Measurements from ENCODE around the gene FGF14. TPM values are rescaled to one million over a fixed set of nuclear protein-coding genes. Genes with fewer than 3 reads are reported as not detected.

FGF14 gene
- total and polyA plus RNA-seq, 2 experiments from 2014 or later = 0.03 TPM; not detected in 1

- no peaks in the 10 kb centered on the region for H3K36me3 Mint-ChIP-seq (ENCODE audit: low read depth)
- no peak for DNase-seq (ENCODE audit: low spot score)
- Histone ChIP-seq H3K4me3 (no peak overlapping the region), H3K27me3 (ENCODE audit: insufficient read depth) (no peaks in the 10 kb centered on the region), H3K27ac (ENCODE audit: low read depth) (no peak overlapping the region), H2AFZ (no peak overlapping the region), H3K4me1 (ENCODE audit: insufficient read depth) (no peaks in the 10 kb centered on the region), H3K9me2 (ENCODE audit: insufficient read depth) (no peaks in the 10 kb centered on the region), H3K4me2 (no peak overlapping the region), H3F3A (replicated peaks; ENCODE audit: low read depth) (no peaks in the 10 kb centered on the region), H4K20me1 (replicated peaks; ENCODE audit: insufficient read depth) (no peaks in the 10 kb centered on the region), H3K79me2 (replicated peaks; ENCODE audit: insufficient read depth) (no peaks in the 10 kb centered on the region), H3K36me3 (ENCODE audit: insufficient read depth) (no peaks in the 10 kb centered on the region)
- H3K4me1 Mint-ChIP-seq = no peaks in the 10 kb centered on the region
- H3K27me3 Mint-ChIP-seq (ENCODE audit: insufficient read depth, low read depth, poor library complexity) = no peaks in the 10 kb centered on the region
- H3K27ac Mint-ChIP-seq = no peak overlapping the region
- H3K9me3 Mint-ChIP-seq = no peaks in the 10 kb centered on the region
- H3K4me3 Mint-ChIP-seq = no peak overlapping the region
- TF ChIP-seq STAT1 (IDR thresholded peaks at IDR 0.05; ENCODE audit: unreplicated experiment) (no peak), ETS1 (IDR thresholded peaks at IDR 0.05) (no peak), POLR2AphosphoS5 (IDR thresholded peaks at IDR 0.05; ENCODE audit: low read depth) (no peak), CTCF (conservative IDR thresholded peaks at IDR 0.05; ENCODE audit: low read depth in 2 of 2) (no peak), NANOG (IDR thresholded peaks at IDR 0.05; ENCODE audit: borderline replicate concordance) (no peak), EZH2 (IDR thresholded peaks at IDR 0.05; ENCODE audit: low read depth, unreplicated experiment) (no peak), ZNF114 (CRISPR knock-in tag; IDR thresholded peaks at IDR 0.05) (no peak), ZNF331 (CRISPR knock-in tag; IDR thresholded peaks at IDR 0.05; ENCODE audit: low read depth) (no peak), CREB1 (CRISPR knock-in tag; IDR thresholded peaks at IDR 0.05; ENCODE audit: low read depth) (no peak), EZH2phosphoT487 (IDR thresholded peaks at IDR 0.05; ENCODE audit: unreplicated experiment) (no peak), JUNB (IDR thresholded peaks at IDR 0.05; ENCODE audit: unreplicated experiment) (no peak)
- TF ChIP-seq, protein P1, sequence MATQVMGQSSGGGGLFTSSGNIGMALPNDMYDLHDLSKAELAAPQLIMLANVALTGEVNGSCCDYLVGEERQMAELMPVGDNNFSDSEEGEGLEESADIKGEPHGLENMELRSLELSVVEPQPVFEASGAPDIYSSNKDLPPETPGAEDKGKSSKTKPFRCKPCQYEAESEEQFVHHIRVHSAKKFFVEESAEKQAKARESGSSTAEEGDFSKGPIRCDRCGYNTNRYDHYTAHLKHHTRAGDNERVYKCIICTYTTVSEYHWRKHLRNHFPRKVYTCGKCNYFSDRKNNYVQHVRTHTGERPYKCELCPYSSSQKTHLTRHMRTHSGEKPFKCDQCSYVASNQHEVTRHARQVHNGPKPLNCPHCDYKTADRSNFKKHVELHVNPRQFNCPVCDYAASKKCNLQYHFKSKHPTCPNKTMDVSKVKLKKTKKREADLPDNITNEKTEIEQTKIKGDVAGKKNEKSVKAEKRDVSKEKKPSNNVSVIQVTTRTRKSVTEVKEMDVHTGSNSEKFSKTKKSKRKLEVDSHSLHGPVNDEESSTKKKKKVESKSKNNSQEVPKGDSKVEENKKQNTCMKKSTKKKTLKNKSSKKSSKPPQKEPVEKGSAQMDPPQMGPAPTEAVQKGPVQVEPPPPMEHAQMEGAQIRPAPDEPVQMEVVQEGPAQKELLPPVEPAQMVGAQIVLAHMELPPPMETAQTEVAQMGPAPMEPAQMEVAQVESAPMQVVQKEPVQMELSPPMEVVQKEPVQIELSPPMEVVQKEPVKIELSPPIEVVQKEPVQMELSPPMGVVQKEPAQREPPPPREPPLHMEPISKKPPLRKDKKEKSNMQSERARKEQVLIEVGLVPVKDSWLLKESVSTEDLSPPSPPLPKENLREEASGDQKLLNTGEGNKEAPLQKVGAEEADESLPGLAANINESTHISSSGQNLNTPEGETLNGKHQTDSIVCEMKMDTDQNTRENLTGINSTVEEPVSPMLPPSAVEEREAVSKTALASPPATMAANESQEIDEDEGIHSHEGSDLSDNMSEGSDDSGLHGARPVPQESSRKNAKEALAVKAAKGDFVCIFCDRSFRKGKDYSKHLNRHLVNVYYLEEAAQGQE (IDR thresholded peaks at IDR 0.05; ENCODE audit: unreplicated experiment) = no peak
- TF ChIP-seq, protein P2, sequence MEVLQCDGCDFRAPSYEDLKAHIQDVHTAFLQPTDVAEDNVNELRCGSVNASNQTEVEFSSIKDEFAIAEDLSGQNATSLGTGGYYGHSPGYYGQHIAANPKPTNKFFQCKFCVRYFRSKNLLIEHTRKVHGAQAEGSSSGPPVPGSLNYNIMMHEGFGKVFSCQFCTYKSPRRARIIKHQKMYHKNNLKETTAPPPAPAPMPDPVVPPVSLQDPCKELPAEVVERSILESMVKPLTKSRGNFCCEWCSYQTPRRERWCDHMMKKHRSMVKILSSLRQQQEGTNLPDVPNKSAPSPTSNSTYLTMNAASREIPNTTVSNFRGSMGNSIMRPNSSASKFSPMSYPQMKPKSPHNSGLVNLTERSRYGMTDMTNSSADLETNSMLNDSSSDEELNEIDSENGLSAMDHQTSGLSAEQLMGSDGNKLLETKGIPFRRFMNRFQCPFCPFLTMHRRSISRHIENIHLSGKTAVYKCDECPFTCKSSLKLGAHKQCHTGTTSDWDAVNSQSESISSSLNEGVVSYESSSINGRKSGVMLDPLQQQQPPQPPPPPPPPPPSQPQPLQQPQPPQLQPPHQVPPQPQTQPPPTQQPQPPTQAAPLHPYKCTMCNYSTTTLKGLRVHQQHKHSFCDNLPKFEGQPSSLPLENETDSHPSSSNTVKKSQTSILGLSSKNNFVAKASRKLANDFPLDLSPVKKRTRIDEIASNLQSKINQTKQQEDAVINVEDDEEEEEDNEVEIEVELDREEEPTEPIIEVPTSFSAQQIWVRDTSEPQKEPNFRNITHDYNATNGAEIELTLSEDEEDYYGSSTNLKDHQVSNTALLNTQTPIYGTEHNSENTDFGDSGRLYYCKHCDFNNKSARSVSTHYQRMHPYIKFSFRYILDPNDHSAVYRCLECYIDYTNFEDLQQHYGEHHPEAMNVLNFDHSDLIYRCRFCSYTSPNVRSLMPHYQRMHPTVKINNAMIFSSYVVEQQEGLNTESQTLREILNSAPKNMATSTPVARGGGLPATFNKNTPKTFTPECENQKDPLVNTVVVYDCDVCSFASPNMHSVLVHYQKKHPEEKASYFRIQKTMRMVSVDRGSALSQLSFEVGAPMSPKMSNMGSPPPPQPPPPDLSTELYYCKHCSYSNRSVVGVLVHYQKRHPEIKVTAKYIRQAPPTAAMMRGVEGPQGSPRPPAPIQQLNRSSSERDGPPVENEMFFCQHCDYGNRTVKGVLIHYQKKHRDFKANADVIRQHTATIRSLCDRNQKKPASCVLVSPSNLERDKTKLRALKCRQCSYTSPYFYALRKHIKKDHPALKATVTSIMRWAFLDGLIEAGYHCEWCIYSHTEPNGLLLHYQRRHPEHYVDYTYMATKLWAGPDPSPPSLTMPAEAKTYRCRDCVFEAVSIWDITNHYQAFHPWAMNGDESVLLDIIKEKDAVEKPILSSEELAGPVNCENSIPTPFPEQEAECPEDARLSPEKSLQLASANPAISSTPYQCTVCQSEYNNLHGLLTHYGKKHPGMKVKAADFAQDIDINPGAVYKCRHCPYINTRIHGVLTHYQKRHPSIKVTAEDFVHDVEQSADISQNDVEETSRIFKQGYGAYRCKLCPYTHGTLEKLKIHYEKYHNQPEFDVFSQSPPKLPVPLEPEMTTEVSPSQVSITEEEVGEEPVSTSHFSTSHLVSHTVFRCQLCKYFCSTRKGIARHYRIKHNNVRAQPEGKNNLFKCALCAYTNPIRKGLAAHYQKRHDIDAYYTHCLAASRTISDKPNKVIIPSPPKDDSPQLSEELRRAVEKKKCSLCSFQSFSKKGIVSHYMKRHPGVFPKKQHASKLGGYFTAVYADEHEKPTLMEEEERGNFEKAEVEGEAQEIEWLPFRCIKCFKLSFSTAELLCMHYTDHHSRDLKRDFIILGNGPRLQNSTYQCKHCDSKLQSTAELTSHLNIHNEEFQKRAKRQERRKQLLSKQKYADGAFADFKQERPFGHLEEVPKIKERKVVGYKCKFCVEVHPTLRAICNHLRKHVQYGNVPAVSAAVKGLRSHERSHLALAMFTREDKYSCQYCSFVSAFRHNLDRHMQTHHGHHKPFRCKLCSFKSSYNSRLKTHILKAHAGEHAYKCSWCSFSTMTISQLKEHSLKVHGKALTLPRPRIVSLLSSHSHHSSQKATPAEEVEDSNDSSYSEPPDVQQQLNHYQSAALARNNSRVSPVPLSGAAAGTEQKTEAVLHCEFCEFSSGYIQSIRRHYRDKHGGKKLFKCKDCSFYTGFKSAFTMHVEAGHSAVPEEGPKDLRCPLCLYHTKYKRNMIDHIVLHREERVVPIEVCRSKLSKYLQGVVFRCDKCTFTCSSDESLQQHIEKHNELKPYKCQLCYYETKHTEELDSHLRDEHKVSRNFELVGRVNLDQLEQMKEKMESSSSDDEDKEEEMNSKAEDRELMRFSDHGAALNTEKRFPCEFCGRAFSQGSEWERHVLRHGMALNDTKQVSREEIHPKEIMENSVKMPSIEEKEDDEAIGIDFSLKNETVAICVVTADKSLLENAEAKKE (CRISPR knock-in tag; IDR thresholded peaks at IDR 0.05) = no peak
- ATAC-seq = no peak
Measured at GRCh38 chr13:101903890-101904289, 498.0 kb downstream of the FGF14 start.

Data from GM23338 (cell line).